PFSK-1 (cell line): ENCODE data around the gene PRKCQ.

Source experiments
- FOXP2 ChIP-seq: optimal IDR thresholded peaks from 2 replicates; pipeline ENCODE3; 2011; ENCODE audit warnings: borderline replicate concordance, control low read depth, inconsistent platforms; ENCODE audit not compliant: insufficient read depth; ENCODE audit errors: extremely low read length, extremely low read depth
- POLR2AphosphoS5 ChIP-seq: IDR thresholded peaks from 2 replicates; pipeline ENCODE4 v1.6.1; 2012; ENCODE audit warnings: low read depth, mild to moderate bottlenecking, control low read depth, low read length, moderate library complexity
- REST ChIP-seq, 2 experiments: IDR thresholded peaks; 2 replicates each; pipeline versions ENCODE4 v1.6.1 to v1.8.0; 2011 to 2012; ENCODE audit warnings: low read depth in 2 of 2, low read length in 2 of 2, control low read depth in 1 of 2, inconsistent platforms in 1 of 2, mild to moderate bottlenecking in 1 of 2, moderate library complexity in 1 of 2; ENCODE audit not compliant: insufficient read depth in 1 of 2
- SIN3A ChIP-seq: IDR thresholded peaks from 2 replicates; pipeline ENCODE4 v1.6.1; 2012; ENCODE audit warnings: mild to moderate bottlenecking, low read length, moderate library complexity, borderline replicate concordance; ENCODE audit not compliant: insufficient read depth
- TAF1 ChIP-seq: IDR thresholded peaks from 2 replicates; pipeline ENCODE4 v1.6.1; 2012; ENCODE audit warnings: low read length, control low read depth, borderline replicate concordance; ENCODE audit not compliant: insufficient read depth

Gene PRKCQ

GRCh38 chr10:6491841-6492609, 88.1 kb downstream of the PRKCQ start:
- TF ChIP-seq FOXP2 (no peak), SIN3A (no peak), POLR2AphosphoS5 (no peak), REST (IDR thresholded peaks at IDR 0.05; ENCODE audit: insufficient read depth in 1 of 2, low read depth in 2 of 2, low read length in 2 of 2) (no peak), TAF1 (no peak)

GRCh38 chr10:6490614-6491013, 89.5 kb downstream of the PRKCQ start:
- TF ChIP-seq REST (IDR thresholded peaks at IDR 0.05; ENCODE audit: insufficient read depth in 1 of 2, low read depth in 2 of 2, low read length in 2 of 2) (no peak), SIN3A (no peak), TAF1 (no peak), POLR2AphosphoS5 (no peak), FOXP2 (no peak)

- no peak for TF ChIP-seq FOXP2
- TF ChIP-seq REST (IDR thresholded peaks at IDR 0.05; ENCODE audit: insufficient read depth in 1 of 2, low read depth in 2 of 2, low read length in 2 of 2) = no peak
- TF ChIP-seq SIN3A = no peak
- TF ChIP-seq POLR2AphosphoS5 = no peak
- TF ChIP-seq TAF1 = no peak
Measured at GRCh38 chr10:6487920-6488319, 92.2 kb downstream of the PRKCQ start.

GRCh38 chr10:6486309-6486708, 93.8 kb downstream of the PRKCQ start:
- no peak for TF ChIP-seq SIN3A
- TF ChIP-seq TAF1 = no peak
- no peak for TF ChIP-seq FOXP2
- TF ChIP-seq REST (IDR thresholded peaks at IDR 0.05; ENCODE audit: insufficient read depth in 1 of 2, low read depth in 2 of 2, low read length in 2 of 2) = no peak
- no peak for TF ChIP-seq POLR2AphosphoS5
